GM12878 (cell line): ENCODE results near the gene DRD1. TPM values are rescaled to one million over a fixed set of nuclear protein-coding genes. Genes with fewer than 3 reads are reported as not detected.

Experiments
- EGR1 ChIP-seq, 2 experiments: IDR thresholded peaks; 1 replicate in 1 of 2; 2 replicates in 1 of 2; pipeline ENCODE4 v1.6.1; 2011 to 2012; ENCODE audit warnings: low read depth in 2 of 2, low read length in 2 of 2, borderline replicate concordance in 1 of 2, mild to moderate bottlenecking in 1 of 2, moderate library complexity in 1 of 2
- EP300 ChIP-seq, 2 experiments: fragments of 150-350 bp in 1 of 2; IDR thresholded peaks; 2 replicates each; pipeline ENCODE4 v1.6.1; 2011 to 2012; ENCODE audit warnings: low read depth in 2 of 2, low read length in 2 of 2, borderline replicate concordance in 1 of 2, improper control_type of control experiment in 1 of 2, inconsistent platforms in 1 of 2; ENCODE audit not compliant: control insufficient read depth in 1 of 2
- KAT2A ChIP-seq: conservative IDR thresholded peaks from 2 replicates; pipeline ENCODE4 v1.6.1; 2011; ENCODE audit warnings: low read depth, low read length; ENCODE audit not compliant: control insufficient read depth
- MXI1 ChIP-seq: fragments of 150-350 bp; IDR thresholded peaks from 2 replicates; pipeline ENCODE4 v1.6.1; 2011; ENCODE audit warnings: low read depth, mild to moderate bottlenecking, inconsistent platforms, low read length, improper control_type of control experiment
- SRF ChIP-seq, 2 experiments: IDR thresholded peaks; 2 replicates each; pipeline ENCODE4 v1.6.1; 2011; ENCODE audit warnings: low read depth in 2 of 2, low read length in 2 of 2, mild to moderate bottlenecking in 1 of 2, moderate library complexity in 1 of 2
- TCF12 ChIP-seq: IDR thresholded peaks from 2 replicates; pipeline ENCODE4 v1.6.1; 2011; ENCODE audit warnings: low read depth, mild to moderate bottlenecking, low read length
- polyA plus RNA-seq, 11 experiments: library from polyadenylated mRNA; depleted of rRNA in 4 of 11; unstranded in 6 of 11; stranded (reverse) in 5 of 11; fragments of >200 nt; fragmentation: Nextera tagmentation in 4 of 11; fragmentation: Illumina TruSeq in 1 of 11; extraction: Ambion mirVana in 4 of 11; extraction: Trizol in 1 of 11; gene quantifications; 1 replicate in 1 of 11; 2 replicates in 10 of 11; pipeline versions ENCODE4 v1.2.1 to v1.2.3, GENCODE V29; 2011 to 2016; ENCODE audit warnings: inconsistent platforms in 2 of 11, missing spikeins in 2 of 11, low read depth in 1 of 11
- total RNA-seq, 4 experiments: library from RNA; depleted of rRNA in 3 of 4; stranded (reverse); fragments of >200 nt in 3 of 4; fragmentation: Illumina TruSeq in 1 of 4; extraction: Trizol in 1 of 4; gene quantifications; 2 replicates each; pipeline versions ENCODE4 v1.2.1 to v1.2.3, GENCODE V29; 2013 to 2021
- TF ChIP-seq, protein P1 (sequence below): IDR thresholded peaks from 2 replicates; pipeline ENCODE4 v1.6.1; 2012; ENCODE audit warnings: low read depth, low read length, improper control_type of control experiment
- TF ChIP-seq, protein P2 (sequence below): IDR thresholded peaks from 2 replicates; pipeline ENCODE4 v1.6.1; 2012; ENCODE audit warnings: low read depth, low read length, improper control_type of control experiment

The DRD1 gene
- total and polyA plus RNA-seq, 10 of the 15 experiments (the other 5 are each of a cell fraction or from before 2014, with no cell fraction given) = not detected

DNA sequence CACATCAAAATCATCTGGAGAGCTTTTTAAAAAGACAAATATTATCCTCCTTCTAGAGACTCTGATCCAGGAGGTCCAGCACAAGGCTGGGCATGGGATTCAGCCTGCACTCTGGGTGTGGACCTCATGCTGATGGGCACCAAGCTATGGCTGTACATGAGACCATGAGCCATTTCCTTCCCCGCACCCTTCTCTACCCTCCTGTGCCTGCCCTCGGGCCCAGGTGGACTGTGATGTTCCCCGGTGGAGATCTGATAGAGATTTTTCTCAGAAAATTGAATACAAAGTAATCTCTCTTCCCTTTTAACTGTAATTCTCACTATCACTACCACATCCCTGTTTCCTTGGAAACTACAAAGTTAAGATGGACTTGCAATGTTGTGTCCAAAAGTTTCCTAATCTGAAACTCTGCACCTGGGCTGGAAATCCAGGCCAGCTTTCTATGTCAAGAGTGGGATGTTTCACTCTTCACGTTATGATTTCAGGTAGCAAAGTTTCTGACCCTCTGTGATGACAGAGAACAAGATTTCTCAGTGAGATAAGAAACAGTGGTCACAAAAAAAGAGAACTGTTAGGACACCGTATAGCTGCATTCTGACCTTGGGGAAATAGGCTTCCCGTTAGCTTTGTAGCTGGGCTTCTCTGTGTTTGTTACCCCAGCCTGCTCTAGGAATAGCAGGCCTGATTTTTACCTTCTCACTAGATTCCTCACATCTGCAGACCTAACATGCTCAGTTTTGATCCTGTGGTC is 45.9 kb upstream of the DRD1 start (continued):
- TF ChIP-seq, protein P1, sequence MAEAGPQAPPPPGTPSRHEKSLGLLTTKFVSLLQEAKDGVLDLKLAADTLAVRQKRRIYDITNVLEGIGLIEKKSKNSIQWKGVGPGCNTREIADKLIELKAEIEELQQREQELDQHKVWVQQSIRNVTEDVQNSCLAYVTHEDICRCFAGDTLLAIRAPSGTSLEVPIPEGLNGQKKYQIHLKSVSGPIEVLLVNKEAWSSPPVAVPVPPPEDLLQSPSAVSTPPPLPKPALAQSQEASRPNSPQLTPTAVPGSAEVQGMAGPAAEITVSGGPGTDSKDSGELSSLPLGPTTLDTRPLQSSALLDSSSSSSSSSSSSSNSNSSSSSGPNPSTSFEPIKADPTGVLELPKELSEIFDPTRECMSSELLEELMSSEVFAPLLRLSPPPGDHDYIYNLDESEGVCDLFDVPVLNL = no peak
- TF ChIP-seq TCF12 (no peak), EGR1 (IDR thresholded peaks at IDR 0.05; ENCODE audit: borderline replicate concordance in 1 of 2, low read depth in 2 of 2, low read length in 2 of 2) (no peak), SRF (IDR thresholded peaks at IDR 0.05; ENCODE audit: low read depth in 2 of 2, low read length in 2 of 2) (no peak), EP300 (IDR thresholded peaks at IDR 0.05; ENCODE audit: borderline replicate concordance in 1 of 2, control insufficient read depth in 1 of 2, low read depth in 2 of 2, low read length in 2 of 2) (no peak), MXI1 (no peak), KAT2A (no peak)
- TF ChIP-seq, protein P2, sequence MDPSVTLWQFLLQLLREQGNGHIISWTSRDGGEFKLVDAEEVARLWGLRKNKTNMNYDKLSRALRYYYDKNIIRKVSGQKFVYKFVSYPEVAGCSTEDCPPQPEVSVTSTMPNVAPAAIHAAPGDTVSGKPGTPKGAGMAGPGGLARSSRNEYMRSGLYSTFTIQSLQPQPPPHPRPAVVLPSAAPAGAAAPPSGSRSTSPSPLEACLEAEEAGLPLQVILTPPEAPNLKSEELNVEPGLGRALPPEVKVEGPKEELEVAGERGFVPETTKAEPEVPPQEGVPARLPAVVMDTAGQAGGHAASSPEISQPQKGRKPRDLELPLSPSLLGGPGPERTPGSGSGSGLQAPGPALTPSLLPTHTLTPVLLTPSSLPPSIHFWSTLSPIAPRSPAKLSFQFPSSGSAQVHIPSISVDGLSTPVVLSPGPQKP = no peak
